Fibroblast of lung (primary cell): ENCODE measurements around the gene ATP8A2. TPM values are rescaled to one million over a fixed set of nuclear protein-coding genes. Genes with fewer than 3 reads are reported as not detected.

ENCODE experiments used
- DNase-seq, 2 donors: peaks; one replicate each; pipeline versions ENCODE4 v3.0.0 to v3.0.0-alpha.2; 2010; ENCODE audit warnings: low read depth in 2 of 2
- H2AFZ ChIP-seq: 2 replicates; pipeline ENCODE4 v1.5.1; 2012; ENCODE audit warnings: low read length, control low read depth, inconsistent platforms
- H3K27ac ChIP-seq: 2 replicates; pipeline ENCODE4 v1.5.1; 2011; ENCODE audit warnings: low read length, control low read depth; ENCODE audit not compliant: insufficient read depth
- H3K27me3 ChIP-seq: 2 replicates; pipeline ENCODE4 v1.5.1; 2011; ENCODE audit warnings: mild to moderate bottlenecking, low read length; ENCODE audit not compliant: control insufficient read depth, insufficient read depth
- H3K36me3 ChIP-seq: 2 replicates; pipeline ENCODE4 v1.5.1; 2011; ENCODE audit warnings: low read length; ENCODE audit not compliant: control insufficient read depth, insufficient read depth
- H3K4me1 ChIP-seq: 2 replicates; pipeline ENCODE4 v1.5.1; 2011; ENCODE audit warnings: low read length; ENCODE audit not compliant: control insufficient read depth, insufficient read depth; ENCODE audit errors: extremely low read depth
- H3K4me2 ChIP-seq: 2 replicates; pipeline ENCODE4 v1.5.1; 2011; ENCODE audit warnings: low read length, control low read depth; ENCODE audit not compliant: insufficient read depth; ENCODE audit errors: extremely low read depth
- H3K4me3 ChIP-seq, 4 experiments: fragments of 200-600 bp in 1 of 4; sonication (generic) in 1 of 4; replicated peaks in 1 of 4; 2 replicates each; pipeline ENCODE4 v1.5.1; 2011 to 2016; ENCODE audit warnings: low read length in 4 of 4, low read depth in 3 of 4, mild to moderate bottlenecking in 3 of 4, control low read depth in 2 of 4, inconsistent platforms in 1 of 4, mixed read lengths in 1 of 4; ENCODE audit not compliant: insufficient read depth in 1 of 4; ENCODE audit errors: control extremely low read depth in 1 of 4
- H3K79me2 ChIP-seq: 2 replicates; pipeline ENCODE4 v1.5.1; 2012; ENCODE audit warnings: mild to moderate bottlenecking, low read length, inconsistent platforms; ENCODE audit not compliant: control insufficient read depth, insufficient read depth
- H3K9ac ChIP-seq: 2 replicates; pipeline ENCODE4 v1.5.1; 2011; ENCODE audit warnings: mild to moderate bottlenecking, low read length, control low read depth; ENCODE audit not compliant: insufficient read depth
- H3K9me3 ChIP-seq: 2 replicates; pipeline ENCODE4 v1.5.1; 2012; ENCODE audit warnings: low read depth, low read length; ENCODE audit not compliant: control insufficient read depth, insufficient read depth
- H4K20me1 ChIP-seq: 2 replicates; pipeline ENCODE4 v1.5.1; 2011; ENCODE audit warnings: low read length; ENCODE audit not compliant: control insufficient read depth, insufficient read depth; ENCODE audit errors: extremely low read depth
- EZH2 ChIP-seq: IDR thresholded peaks from 2 replicates; pipeline ENCODE4 v1.5.1; 2012; ENCODE audit warnings: low read length, control low read depth, mild to moderate bottlenecking; ENCODE audit errors: missing control alignments
- polyA plus RNA-seq, 2 donors: library from polyadenylated mRNA; depleted of rRNA in 1 of 2; stranded (reverse) in 1 of 2; unstranded in 1 of 2; fragments of >200 nt; gene quantifications; 2 replicates each; pipeline ENCODE4 v1.2.1, GENCODE V29; 2011 to 2012; ENCODE audit warnings: missing spikeins in 1 of 2
- total RNA-seq: library from RNA; depleted of rRNA; stranded (reverse); fragments of >200 nt; gene quantifications from 2 replicates; pipeline ENCODE4 v1.2.1, GENCODE V29; 2014
- TF ChIP-seq, protein P1 (sequence below), 2 donors: IDR thresholded peaks in 1 of 2; conservative IDR thresholded peaks in 1 of 2; 1 replicate in 1 of 2; 2 replicates in 1 of 2; pipeline ENCODE4 v1.5.1; 2011 to 2012; ENCODE audit warnings: low read length in 2 of 2, control low read depth in 1 of 2, inconsistent platforms in 1 of 2, low read depth in 1 of 2, mild to moderate bottlenecking in 1 of 2

Gene ATP8A2
- total and polyA plus RNA-seq, 2 donors (not counting 1 experiment from before 2014, with no cell fraction given): under 0.01 to 0.01 TPM

DNA sequence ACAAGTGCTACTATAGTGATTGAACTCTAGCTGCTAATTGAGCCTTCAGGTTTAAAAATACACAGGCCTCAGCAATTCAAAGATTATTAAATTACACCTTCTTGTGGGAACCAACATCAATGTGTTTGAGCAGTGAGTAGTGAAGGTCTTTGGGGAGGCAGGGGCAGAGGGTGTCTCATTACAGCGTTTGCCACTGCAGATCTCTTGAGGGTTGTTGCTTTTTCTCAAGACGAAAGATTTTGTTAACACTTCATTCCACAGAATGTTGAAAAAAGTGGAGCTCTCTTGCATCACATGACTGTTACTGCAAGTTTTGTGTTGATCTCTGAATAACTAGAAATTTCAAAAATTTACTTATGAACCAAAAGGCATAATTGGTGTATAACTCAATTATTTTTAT is 253.6 kb downstream of the ATP8A2 start:
- no peak overlapping the region for H3K4me3 ChIP-seq
- TF ChIP-seq EZH2: no peak
- TF ChIP-seq, protein P1, sequence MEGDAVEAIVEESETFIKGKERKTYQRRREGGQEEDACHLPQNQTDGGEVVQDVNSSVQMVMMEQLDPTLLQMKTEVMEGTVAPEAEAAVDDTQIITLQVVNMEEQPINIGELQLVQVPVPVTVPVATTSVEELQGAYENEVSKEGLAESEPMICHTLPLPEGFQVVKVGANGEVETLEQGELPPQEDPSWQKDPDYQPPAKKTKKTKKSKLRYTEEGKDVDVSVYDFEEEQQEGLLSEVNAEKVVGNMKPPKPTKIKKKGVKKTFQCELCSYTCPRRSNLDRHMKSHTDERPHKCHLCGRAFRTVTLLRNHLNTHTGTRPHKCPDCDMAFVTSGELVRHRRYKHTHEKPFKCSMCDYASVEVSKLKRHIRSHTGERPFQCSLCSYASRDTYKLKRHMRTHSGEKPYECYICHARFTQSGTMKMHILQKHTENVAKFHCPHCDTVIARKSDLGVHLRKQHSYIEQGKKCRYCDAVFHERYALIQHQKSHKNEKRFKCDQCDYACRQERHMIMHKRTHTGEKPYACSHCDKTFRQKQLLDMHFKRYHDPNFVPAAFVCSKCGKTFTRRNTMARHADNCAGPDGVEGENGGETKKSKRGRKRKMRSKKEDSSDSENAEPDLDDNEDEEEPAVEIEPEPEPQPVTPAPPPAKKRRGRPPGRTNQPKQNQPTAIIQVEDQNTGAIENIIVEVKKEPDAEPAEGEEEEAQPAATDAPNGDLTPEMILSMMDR (conservative IDR thresholded peaks at IDR 0.05 in 1 of 2, IDR thresholded peaks at IDR 0.05 in 1 of 2; ENCODE audit: low read depth in 1 of 2, low read length in 2 of 2): no peak
- no peaks in the 10 kb centered on the region for H4K20me1 ChIP-seq
- DNase-seq: no peak
- no peaks in the 10 kb centered on the region for H3K4me1 ChIP-seq
- no peaks in the 10 kb centered on the region for H3K9me3 ChIP-seq
- no peaks in the 10 kb centered on the region for H3K27me3 ChIP-seq
- H3K9ac ChIP-seq: no peak overlapping the region
- no peak overlapping the region for H3K4me2 ChIP-seq
- no peaks in the 10 kb centered on the region for H3K79me2 ChIP-seq
- no peak overlapping the region for H3K27ac ChIP-seq
- H3K36me3 ChIP-seq: no peaks in the 10 kb centered on the region
- H2AFZ ChIP-seq: no peak overlapping the region

DNA sequence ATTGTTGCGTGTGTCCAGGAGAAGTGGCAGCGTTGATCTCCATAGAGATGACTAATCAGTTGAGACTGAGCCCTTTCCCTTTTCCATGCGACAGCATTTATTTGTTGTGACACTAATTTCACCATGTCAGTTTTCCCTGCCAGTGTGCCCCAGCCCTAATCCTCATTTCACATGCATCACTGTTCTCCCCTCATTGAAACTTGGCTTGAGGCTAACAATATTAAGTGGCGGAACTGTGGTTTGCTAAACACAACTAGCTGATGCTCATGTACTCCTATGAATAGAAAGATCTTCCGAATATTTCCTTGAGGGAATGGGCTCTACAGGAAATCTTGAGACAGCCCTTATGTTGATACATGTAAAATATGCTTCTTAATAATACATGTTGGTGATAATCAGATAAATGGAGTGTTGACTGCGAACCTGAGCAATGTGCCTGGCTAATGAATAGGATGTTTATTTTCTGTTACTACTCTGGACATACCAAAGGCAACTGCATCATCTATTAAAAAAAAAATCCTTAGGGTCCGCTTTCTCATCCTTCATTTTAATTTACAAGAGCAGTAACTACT is 258.6 kb downstream of the ATP8A2 start:
- Histone ChIP-seq H3K27ac (no peak overlapping the region), H3K4me1 (no peaks in the 10 kb centered on the region), H3K9ac (no peak overlapping the region), H3K27me3 (no peaks in the 10 kb centered on the region), H3K4me2 (no peak overlapping the region), H3K4me3 (no peak overlapping the region), H3K36me3 (no peaks in the 10 kb centered on the region), H2AFZ (no peak overlapping the region), H4K20me1 (no peaks in the 10 kb centered on the region), H3K9me3 (no peaks in the 10 kb centered on the region), H3K79me2 (no peaks in the 10 kb centered on the region)
- no peak for TF ChIP-seq EZH2
- TF ChIP-seq, protein P1 (conservative IDR thresholded peaks at IDR 0.05 in 1 of 2, IDR thresholded peaks at IDR 0.05 in 1 of 2; ENCODE audit: low read depth in 1 of 2, low read length in 2 of 2): no peak
- DNase-seq: no peak

DNA sequence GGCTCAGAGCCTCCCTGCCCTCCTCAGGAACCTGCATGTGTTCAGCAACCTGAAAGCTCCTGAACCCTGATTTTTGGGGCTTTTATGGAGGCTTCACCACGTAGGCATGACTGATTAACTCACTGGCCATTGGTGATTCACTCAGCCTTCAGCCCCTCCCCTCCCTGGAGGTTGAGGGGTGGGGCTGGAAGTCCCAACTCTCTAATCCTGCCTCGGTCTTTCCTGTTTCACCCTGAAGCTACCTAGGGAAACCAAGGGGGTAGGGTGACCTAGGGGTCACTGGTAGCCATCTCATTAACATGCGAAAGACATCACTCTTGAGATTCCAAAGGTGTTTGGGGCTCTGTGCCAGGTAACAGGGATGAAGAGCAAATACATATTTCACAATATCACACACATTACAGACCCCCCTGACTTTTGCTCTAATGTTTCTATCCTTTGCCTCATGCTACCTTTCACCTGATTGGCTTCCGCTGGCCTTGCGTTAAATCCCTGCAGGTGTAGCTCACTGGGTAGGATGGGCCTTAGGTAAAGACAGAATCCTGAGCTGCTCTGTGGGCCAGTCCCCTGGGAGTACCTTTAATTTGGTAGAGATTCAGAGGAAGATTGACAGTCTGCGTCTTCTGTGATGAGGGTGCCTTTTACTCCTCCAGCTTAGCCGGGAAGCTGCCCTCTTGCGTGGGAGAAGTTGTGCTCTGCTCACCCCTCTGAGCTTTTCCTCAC is 260.6 kb downstream of the ATP8A2 start:
- Histone ChIP-seq H3K36me3 (no peaks in the 10 kb centered on the region), H3K9ac (no peak overlapping the region), H3K27me3 (no peaks in the 10 kb centered on the region), H3K4me3 (no peak overlapping the region), H4K20me1 (no peaks in the 10 kb centered on the region), H3K9me3 (no peaks in the 10 kb centered on the region), H3K27ac (no peak overlapping the region), H3K4me1 (no peaks in the 10 kb centered on the region), H3K79me2 (no peaks in the 10 kb centered on the region), H2AFZ (no peak overlapping the region), H3K4me2 (no peak overlapping the region)
- TF ChIP-seq, protein P1 (conservative IDR thresholded peaks at IDR 0.05 in 1 of 2, IDR thresholded peaks at IDR 0.05 in 1 of 2; ENCODE audit: low read depth in 1 of 2, low read length in 2 of 2): no peak
- no peak for TF ChIP-seq EZH2
- no peak for DNase-seq
